ENCODE results near the gene DOP1B.
A peak's percentile ranks its signal among the peaks of the same experiment; 100 is the strongest.

DNA sequence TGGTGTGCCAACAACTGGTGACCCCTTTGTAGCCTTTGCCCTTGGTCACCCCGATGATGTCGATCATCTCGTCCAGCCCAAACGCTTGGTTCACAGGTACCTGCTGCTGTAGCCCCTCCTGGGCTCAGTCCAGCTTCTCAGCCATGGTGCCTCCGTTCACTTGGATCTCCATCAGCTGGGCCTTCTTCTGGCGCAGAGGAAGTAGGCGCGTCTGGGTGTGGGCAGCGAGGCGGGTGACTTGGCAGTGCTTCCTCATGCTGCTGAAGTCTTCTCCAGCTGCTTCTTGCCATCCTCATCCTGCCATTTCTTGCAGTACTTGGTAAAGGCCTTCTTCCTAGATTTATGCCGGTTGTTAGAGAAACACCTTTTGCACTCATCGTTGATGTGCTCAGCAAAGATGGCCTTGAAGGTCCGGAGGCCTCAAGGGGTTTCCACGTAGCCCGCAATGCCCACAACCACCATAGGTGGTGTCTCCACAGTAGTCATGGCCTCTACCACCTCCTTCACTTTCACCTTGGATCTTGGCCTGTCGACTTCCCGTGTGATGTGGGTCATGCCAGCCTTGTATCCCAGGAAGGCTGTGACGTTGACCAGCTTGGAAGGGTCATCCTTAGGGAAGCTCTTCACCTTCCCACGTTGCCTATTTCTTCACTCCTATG is 13.0 kb downstream of the DOP1B start:
- TF ChIP-seq MYB (IDR thresholded peaks at IDR 0.05; ENCODE audit: borderline replicate concordance, low read depth, low read length) (no peak), NR2F1 (conservative IDR thresholded peaks at IDR 0.05) (no peak), POLR2A (IDR thresholded peaks at IDR 0.05; ENCODE audit: low read depth, low read length) (no peak), CHD2 (IDR thresholded peaks at IDR 0.05; ENCODE audit: borderline replicate concordance, low read depth, low read length) (no peak), RAD21 (IDR thresholded peaks at IDR 0.05; ENCODE audit: insufficient read depth, low read depth, low read length) (no peak), EED (IDR thresholded peaks at IDR 0.05; ENCODE audit: low read depth) (no peak), EP300 (IDR thresholded peaks at IDR 0.05; ENCODE audit: borderline replicate concordance in 1 of 2, control insufficient read depth in 1 of 2, low read depth in 2 of 2, low read length in 2 of 2) (no peak)
- TF ChIP-seq, protein P1, sequence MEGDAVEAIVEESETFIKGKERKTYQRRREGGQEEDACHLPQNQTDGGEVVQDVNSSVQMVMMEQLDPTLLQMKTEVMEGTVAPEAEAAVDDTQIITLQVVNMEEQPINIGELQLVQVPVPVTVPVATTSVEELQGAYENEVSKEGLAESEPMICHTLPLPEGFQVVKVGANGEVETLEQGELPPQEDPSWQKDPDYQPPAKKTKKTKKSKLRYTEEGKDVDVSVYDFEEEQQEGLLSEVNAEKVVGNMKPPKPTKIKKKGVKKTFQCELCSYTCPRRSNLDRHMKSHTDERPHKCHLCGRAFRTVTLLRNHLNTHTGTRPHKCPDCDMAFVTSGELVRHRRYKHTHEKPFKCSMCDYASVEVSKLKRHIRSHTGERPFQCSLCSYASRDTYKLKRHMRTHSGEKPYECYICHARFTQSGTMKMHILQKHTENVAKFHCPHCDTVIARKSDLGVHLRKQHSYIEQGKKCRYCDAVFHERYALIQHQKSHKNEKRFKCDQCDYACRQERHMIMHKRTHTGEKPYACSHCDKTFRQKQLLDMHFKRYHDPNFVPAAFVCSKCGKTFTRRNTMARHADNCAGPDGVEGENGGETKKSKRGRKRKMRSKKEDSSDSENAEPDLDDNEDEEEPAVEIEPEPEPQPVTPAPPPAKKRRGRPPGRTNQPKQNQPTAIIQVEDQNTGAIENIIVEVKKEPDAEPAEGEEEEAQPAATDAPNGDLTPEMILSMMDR (IDR thresholded peaks at IDR 0.05 in 2 of 3, conservative IDR thresholded peaks at IDR 0.05 in 1 of 3; ENCODE audit: control insufficient read depth in 2 of 3, extremely low read depth in 1 of 3, insufficient read depth in 1 of 3, low read depth in 3 of 3, low read length in 3 of 3): 0 out of 6 replicates have a peak, but pooled peaks of 1 of the 3 experiments have one; percentile 5
